NCI-H345 treated with DMSO at 0.1 percent for 48 hours (cell line): Measurements from ENCODE around the gene HTR3E.
A peak's percentile ranks its signal among the peaks of the same experiment; 100 is the strongest.
"Not testable (repeated sequence)": the region's sequence is repeated elsewhere in the genome, so short reads cannot be mapped to it uniquely, and the experiment has no call there.

ENCODE experiments used
- DNase-seq: peaks from one replicate; lab custom pipeline; 2025; ENCODE audit not compliant: unreplicated experiment; lab: John Stamatoyannopoulos, UW

Gene HTR3E

GRCh38 chr3:184096811-184097383, at the start of gene HTR3E:
TSS of gene HTR3E (plus strand) at chr3:184097064. CDS start at chr3:184097530, 466 bp downstream.
- DNase-seq = no peak

GRCh38 chr3:184050217-184050847, 46.5 kb upstream of the HTR3E start:
- peak; percentile 32 for DNase-seq

- DNase-seq = no peak
Measured at GRCh38 chr3:184052767-184053166, 44.1 kb upstream of the HTR3E start, which contains the start of gene HTR3C. TSS of gene HTR3C (plus strand) at chr3:184053047. CDS start at chr3:184053081, 34 bp downstream.

- no peak for DNase-seq
Measured at GRCh38 chr3:184058029-184058428, 38.8 kb upstream of the HTR3E start.

- no peak for DNase-seq
Measured at GRCh38 chr3:184059424-184059823, 37.4 kb upstream of the HTR3E start.

GRCh38 chr3:184062637-184063036, 34.2 kb upstream of the HTR3E start:
- DNase-seq = no peak

- DNase-seq = no peak
Measured at GRCh38 chr3:184066211-184066610, 30.7 kb upstream of the HTR3E start.

- no peak for DNase-seq
Measured at GRCh38 chr3:184067573-184068055, 29.2 kb upstream of the HTR3E start.

GRCh38 chr3:184068344-184068743, 28.5 kb upstream of the HTR3E start:
- no peak for DNase-seq

- not testable (repeated sequence) for DNase-seq
Measured at GRCh38 chr3:184071142-184071541, 25.7 kb upstream of the HTR3E start.

- no peak for DNase-seq
Measured at GRCh38 chr3:184073621-184074020, 23.2 kb upstream of the HTR3E start.

GRCh38 chr3:184075901-184076300, 21.0 kb upstream of the HTR3E start:
- DNase-seq = no peak

GRCh38 chr3:184077881-184078280, 19.0 kb upstream of the HTR3E start:
- no peak for DNase-seq

GRCh38 chr3:184078851-184079250, 18.0 kb upstream of the HTR3E start:
- no peak for DNase-seq

- no peak for DNase-seq
Measured at GRCh38 chr3:184081116-184081830, 15.6 kb upstream of the HTR3E start.

- no peak for DNase-seq
Measured at GRCh38 chr3:184082034-184082433, 14.8 kb upstream of the HTR3E start.

GRCh38 chr3:184082465-184082864, 14.4 kb upstream of the HTR3E start:
- no peak for DNase-seq

- no peak for DNase-seq
Measured at GRCh38 chr3:184085389-184085852, 11.4 kb upstream of the HTR3E start.

- no peak for DNase-seq
Measured at GRCh38 chr3:184092199-184092598, 4.7 kb upstream of the HTR3E start.

GRCh38 chr3:184097556-184097955, 692 bp downstream of the HTR3E start:
- DNase-seq = no peak

GRCh38 chr3:184099806-184100686, 3.2 kb downstream of the HTR3E start:
- DNase-seq = no peak
